Motor neuron (in vitro differentiated cells): Measurements from ENCODE around the gene ADCK2. TPM values are rescaled to one million over a fixed set of nuclear protein-coding genes. Genes with fewer than 3 reads are reported as not detected.
"Not testable (repeated sequence)": the region's sequence is repeated elsewhere in the genome, so short reads cannot be mapped to it uniquely, and the experiment has no call there.

ENCODE experiments used
- ATAC-seq, 8 experiments: fragments of 200-7000 bp; cut with Tn5 transposase; replicated peaks in 6 of 8; 2 replicates each; pipeline ENCODE4 v1.8.0; 2021; ENCODE audit warnings: mild to moderate bottlenecking in 8 of 8, moderate library complexity in 8 of 8
- H3K27ac ChIP-seq, 2 donors: fragments of 250-450 bp; sonication (Bioruptor Pico); 2 replicates each; pipeline ENCODE4 v1.9.0; 2021; ENCODE audit warnings: antibody characterized with exemption in 2 of 2, mild to moderate bottlenecking in 2 of 2, moderate library complexity in 1 of 2
- H3K4me1 ChIP-seq, 2 donors: fragments of 250-450 bp; sonication (Bioruptor Pico); replicated peaks in 1 of 2; 2 replicates each; pipeline ENCODE4 v1.6.1; 2021; ENCODE audit warnings: antibody characterized with exemption in 2 of 2, mild to moderate bottlenecking in 2 of 2, moderate library complexity in 1 of 2
- H3K4me3 ChIP-seq, 5 donors: fragments of 250-450 bp; sonication (Bioruptor Pico); 2 replicates each; pipeline ENCODE4 v1.9.0; 2021; ENCODE audit warnings: antibody characterized with exemption in 5 of 5, mild to moderate bottlenecking in 5 of 5, moderate library complexity in 4 of 5
- WGBS, 10 experiments: fragments of 450-650 bp; shearing (Covaris generic); methylation state at CpG; one replicate each; pipeline ENCODE4 v1.0.0; 2022; 5-methylcytosine and 5-hydroxymethylcytosine counted together
- in situ Hi-C, 9 experiments: fragments of 400-800 bp; cut with MboI; loops; one replicate each; pipeline ENCODE4 v1.15.0; 2021; ENCODE audit warnings: low sequenced_read_pairs in 9 of 9, low pct_unique_long_range_greater_than_20kb in 2 of 9; ENCODE audit not compliant: unreplicated experiment in 9 of 9
- total RNA-seq, 8 experiments: library from RNA; unstranded; fragments of 300-600 nt; gene quantifications; 2 replicates each; pipeline versions ENCODE4 v1.2.3 to v1.2.4, GENCODE V29; 2022

The ADCK2 gene
- 10 to 100 TPM in 6 of 8 experiments, 1 to 10 TPM in 2; 5.0 to 18.8 (median 13.2) TPM for total RNA-seq

- WGBS, 10 experiments, result 0 to 71% (median 17%) methylated on average over 1 to 7 of the region's 41 CpGs; no CpG with 5 or more reads in 3 of the 10 experiments
- peak; percentile 53 to 87 (median 82) for ATAC-seq
- peaks cover 25 to 26% of the 10 kb centered on the region in 2 donors for H3K4me1 ChIP-seq
- H3K27ac ChIP-seq, result peak within 1 kb of the TSS in 1 of 2 donors; percentile 49
- peak within 1 kb of the TSS; percentile 57 to 88 (median 60) for H3K4me3 ChIP-seq
- in situ Hi-C loops, result loop anchor here in 3 of 9 experiments (25.0 kb wide), 1 partner anchor 160 kb away; no protein-coding TSS in a partner anchor
Observed at GRCh38 chr7:140672382-140673062, at the start of gene ADCK2. ADCK2 (plus strand) TSS chr7:140672945; CDS start chr7:140673331, 386 bp downstream.

GRCh38 chr7:140623980-140624379 is 48.8 kb upstream of the ADCK2 start:
- H3K27ac ChIP-seq, result peak overlapping the region; percentile 63 to 75
- 54 to 92% (median 76%) methylated on average over 2 to 5 of the region's 6 CpGs; no CpG with 5 or more reads in 5 of the 10 experiments for WGBS, 10 experiments
- H3K4me1 ChIP-seq, result peaks cover 17 to 22% of the 10 kb centered on the region in 2 donors
- ATAC-seq, result peak in 5 of 8 experiments; percentile 58 to 95 (median 94)
- in situ Hi-C loops, result no loop called here
- H3K4me3 ChIP-seq, result no peak overlapping the region

GRCh38 chr7:140624392-140625191 is 48.2 kb upstream of the ADCK2 start:
- Histone ChIP-seq H3K4me3 (no peak overlapping the region), H3K4me1 (peaks cover 17 to 22% of the 10 kb centered on the region in 2 donors), H3K27ac (peak overlapping the region; percentile 63 to 75)
- in situ Hi-C loops, result loop anchor here in 1 of 9 experiments (25.0 kb wide), 1 partner anchor 112 kb away; no protein-coding TSS in a partner anchor
- WGBS, 10 experiments, result 33 to 94% (median 85%) methylated on average over 1 to 10 of the region's 11 CpGs
- ATAC-seq, result peak in 3 of 8 experiments; percentile 25 to 50 (median 47)

- ATAC-seq, H3K4me3 ChIP-seq, H3K27ac ChIP-seq: not testable (repeated sequence)
- peaks cover 17 to 22% of the 10 kb centered on the region in 2 donors for H3K4me1 ChIP-seq
- in situ Hi-C loops, result loop anchor here in 1 of 9 experiments (25.0 kb wide), 1 partner anchor 113 kb away; no protein-coding TSS in a partner anchor
- 83 to 100% (median 98%) methylated on average over 1 to 8 of the region's 10 CpGs; no CpG with 5 or more reads in 1 of the 10 experiments for WGBS, 10 experiments
Observed at GRCh38 chr7:140625192-140625558, 47.6 kb upstream of the ADCK2 start.

GRCh38 chr7:140625908-140626868 is 46.6 kb upstream of the ADCK2 start:
- peak; percentile 55 to 94 (median 68) for ATAC-seq
- H3K4me3 ChIP-seq, result no peak overlapping the region
- 3 to 100% (median 61%) methylated on average over 1 to 8 of the region's 17 CpGs for whole genome bisulfite sequencing, 10 experiments
- H3K27ac ChIP-seq, result peak overlapping the region; percentile 45 to 60
- in situ Hi-C loops, result loop anchor here in 1 of 9 experiments (25.0 kb wide), 1 partner anchor 114 kb away; no protein-coding TSS in a partner anchor
- H3K4me1 ChIP-seq, result peaks cover 17 to 22% of the 10 kb centered on the region in 2 donors

- Histone ChIP-seq H3K4me3 (no peak overlapping the region), H3K27ac (no peak overlapping the region), H3K4me1 (peaks cover 17 to 18% of the 10 kb centered on the region in 2 donors)
- in situ Hi-C loops, result loop anchor here in 1 of 9 experiments (25.0 kb wide), 1 partner anchor 119 kb away; no protein-coding TSS in a partner anchor
- 17 to 100% (median 92%) methylated on average over 1 to 4 of the region's 6 CpGs; no CpG with 5 or more reads in 1 of the 10 experiments for WGBS, 10 experiments
- ATAC-seq, result no peak
Observed at GRCh38 chr7:140631021-140631420, 41.7 kb upstream of the ADCK2 start.

- ATAC-seq, result peak in 1 of 8 experiments; percentile 8
- no peak overlapping the region for H3K27ac ChIP-seq
- in situ Hi-C loops, result loop anchor here in 1 of 9 experiments (25.0 kb wide), 1 partner anchor 119 kb away; no protein-coding TSS in a partner anchor
- peaks cover 15 to 17% of the 10 kb centered on the region in 2 donors for H3K4me1 ChIP-seq
- 0 to 100% (median 87%) methylated on average over 1 to 6 of the region's 7 CpGs; no CpG with 5 or more reads in 2 of the 10 experiments for WGBS, 10 experiments
- H3K4me3 ChIP-seq, result no peak overlapping the region
Observed at GRCh38 chr7:140631602-140632001, 41.1 kb upstream of the ADCK2 start.

GRCh38 chr7:140635345-140635744 is 37.4 kb upstream of the ADCK2 start:
- in situ Hi-C loops, result loop anchor here in 1 of 9 experiments (25.0 kb wide), 1 partner anchor 123 kb away; no protein-coding TSS in a partner anchor
- 0 to 100% (median 87%) methylated on average over 1 to 5 of the region's 5 CpGs; no CpG with 5 or more reads in 5 of the 10 experiments for WGBS, 10 experiments
- H3K4me1 ChIP-seq, result peaks cover 28 to 34% of the 10 kb centered on the region in 2 donors
- no peak overlapping the region for H3K4me3 ChIP-seq
- ATAC-seq, result no peak
- peak overlapping the region; percentile 49 to 51 for H3K27ac ChIP-seq

- H3K27ac ChIP-seq, result peak overlapping the region; percentile 49 to 51
- ATAC-seq, result peak in 1 of 8 experiments; percentile 2
- WGBS, 10 experiments, result 20 to 100% (median 65%) methylated on average over 1 to 4 of the region's 5 CpGs; no CpG with 5 or more reads in 3 of the 10 experiments
- H3K4me1 ChIP-seq, result peaks cover 28 to 34% of the 10 kb centered on the region in 2 donors
- no peak overlapping the region for H3K4me3 ChIP-seq
- in situ Hi-C loops, result loop anchor here in 1 of 9 experiments (25.0 kb wide), 1 partner anchor 124 kb away; no protein-coding TSS in a partner anchor
Observed at GRCh38 chr7:140635816-140636215, 36.9 kb upstream of the ADCK2 start.

- H3K4me3 ChIP-seq, result no peak overlapping the region
- H3K27ac ChIP-seq, result no peak overlapping the region
- no peak for ATAC-seq
- peaks cover 32 to 42% of the 10 kb centered on the region in 2 donors for H3K4me1 ChIP-seq
- in situ Hi-C loops, result loop anchor here in 1 of 9 experiments (25.0 kb wide), 1 partner anchor 125 kb away; no protein-coding TSS in a partner anchor
- 40 to 100% (median 60%) methylated on average over 1 of the region's 3 CpGs; no CpG with 5 or more reads in 7 of the 10 experiments for WGBS, 10 experiments
Observed at GRCh38 chr7:140637400-140637799, 35.3 kb upstream of the ADCK2 start.

- WGBS, 10 experiments, result 10 to 100% (median 67%) methylated on average over 1 to 5 of the region's 6 CpGs; no CpG with 5 or more reads in 1 of the 10 experiments
- Histone ChIP-seq H3K4me3 (peak overlapping the region in 3 of 5 donors; percentile 4 to 83 (median 79)), H3K27ac (peak overlapping the region in 1 of 2 donors; percentile 18), H3K4me1 (peaks cover 32 to 42% of the 10 kb centered on the region in 2 donors)
- ATAC-seq, result peak in 7 of 8 experiments; percentile 4 to 49 (median 35)
- in situ Hi-C loops, result loop anchor here in 1 of 9 experiments (25.0 kb wide), 1 partner anchor 126 kb away; no protein-coding TSS in a partner anchor
Observed at GRCh38 chr7:140638173-140638791, 34.5 kb upstream of the ADCK2 start.
